HG03103 (cell line): ENCODE measurements around the gene SCEL.
"Not testable (repeated sequence)": the region's sequence is repeated elsewhere in the genome, so short reads cannot be mapped to it uniquely, and the experiment has no call there.

Experiments
- ATAC-seq: cut with Tn5 transposase; IDR thresholded peaks from one replicate; pipeline ENCODE4 v1.9.1; 2021; ENCODE audit warnings: low read depth; ENCODE audit not compliant: unreplicated experiment

SCEL gene

GRCh38 chr13:77650409-77650808 lies 114.9 kb downstream of the SCEL start:
- ATAC-seq, result no peak

GRCh38 chr13:77653301-77653700 lies 117.8 kb downstream of the SCEL start:
- ATAC-seq, result no peak

GRCh38 chr13:77660016-77660415 lies 124.5 kb downstream of the SCEL start:
- not testable (repeated sequence) for ATAC-seq

DNA sequence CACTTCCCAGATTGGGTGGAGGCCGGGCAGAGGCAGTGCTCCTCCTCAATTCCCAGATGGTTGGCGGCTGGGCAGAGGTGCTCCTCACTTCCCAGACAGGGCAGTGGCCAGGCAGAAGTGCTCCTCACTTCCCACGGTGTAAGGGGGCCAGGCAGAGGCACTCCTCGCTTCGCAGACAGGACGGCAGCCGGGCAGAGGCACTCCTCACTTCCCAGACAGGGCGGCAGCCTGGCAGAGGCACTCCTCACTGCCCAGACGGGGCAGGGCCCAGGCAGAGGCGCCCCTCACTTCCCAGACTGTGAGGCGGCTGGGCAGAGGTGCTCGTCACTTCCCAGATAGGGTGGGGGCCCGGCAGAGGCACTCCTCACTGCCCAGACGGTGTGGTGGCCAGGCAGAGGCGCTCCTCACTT lies 125.3 kb downstream of the SCEL start:
- ATAC-seq, result no peak

DNA sequence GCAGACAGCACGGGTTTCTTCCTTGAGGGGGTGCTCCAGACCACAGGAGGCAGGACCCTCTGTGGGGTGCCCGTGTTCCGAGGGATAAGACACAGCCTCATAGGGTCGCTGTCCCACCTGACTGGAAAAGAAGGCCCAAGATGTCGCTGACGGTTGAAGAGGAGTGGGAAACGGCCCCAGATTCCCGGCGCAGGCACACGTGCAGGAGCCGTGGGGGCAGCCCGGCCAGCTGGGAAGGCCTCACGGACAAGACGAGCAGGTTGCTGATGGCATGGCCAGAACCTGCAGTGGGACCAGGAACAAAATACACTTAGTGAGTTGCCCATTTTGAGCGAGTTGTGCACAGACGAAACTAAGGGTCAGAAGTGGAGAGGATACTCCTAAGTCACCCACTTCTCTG lies 126.8 kb downstream of the SCEL start:
- not testable (repeated sequence) for ATAC-seq

DNA sequence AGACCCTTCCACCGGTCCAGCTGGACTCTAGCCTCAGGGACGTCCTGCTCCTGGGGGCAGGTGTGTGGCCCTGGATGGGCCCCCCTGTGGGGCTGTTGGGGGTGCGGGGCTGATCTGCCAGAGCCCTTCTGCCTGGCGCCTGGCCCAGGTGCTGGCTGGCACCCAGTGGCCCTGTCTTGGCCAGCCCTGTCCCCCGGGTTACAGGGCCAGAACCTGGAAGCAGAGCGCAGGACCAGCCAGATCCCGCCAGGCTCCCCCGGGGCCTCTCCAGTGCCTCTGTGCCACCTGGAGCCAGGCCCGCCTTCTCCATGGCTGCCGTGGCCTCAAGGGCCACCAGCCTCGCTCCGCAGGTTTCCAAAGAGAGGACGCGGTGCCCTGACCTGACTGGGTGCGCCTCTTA lies 127.3 kb downstream of the SCEL start:
- ATAC-seq, result not testable (repeated sequence)

GRCh38 chr13:77674852-77675251 lies 139.3 kb downstream of the SCEL start:
- no peak for ATAC-seq

DNA sequence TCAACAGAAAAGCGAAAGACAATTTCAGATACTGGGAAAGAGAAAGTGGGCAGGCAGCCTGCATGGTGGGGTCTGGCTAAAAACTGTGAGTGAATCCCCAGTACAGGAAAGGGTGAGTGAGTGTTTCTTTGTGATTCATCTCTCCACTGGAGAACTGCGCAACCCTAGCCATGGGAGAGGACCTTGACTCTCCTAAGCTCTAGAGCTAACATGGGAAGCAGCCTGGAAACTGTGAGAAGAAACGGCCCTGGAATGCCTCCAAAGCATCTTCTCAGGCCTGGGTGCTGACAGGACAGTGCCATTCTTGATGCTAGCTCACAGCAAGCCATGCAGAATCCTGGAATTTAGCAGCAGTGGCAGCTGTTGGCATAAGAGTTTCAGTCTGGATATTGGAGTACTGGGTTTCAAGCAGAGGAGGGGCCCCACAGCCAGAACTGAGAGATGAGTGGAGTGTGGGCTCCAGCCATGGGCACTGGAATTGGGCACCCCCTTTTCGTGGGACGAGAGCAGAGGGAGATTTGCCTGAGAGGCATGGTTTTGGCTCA lies 143.3 kb downstream of the SCEL start:
- ATAC-seq, result no peak

DNA sequence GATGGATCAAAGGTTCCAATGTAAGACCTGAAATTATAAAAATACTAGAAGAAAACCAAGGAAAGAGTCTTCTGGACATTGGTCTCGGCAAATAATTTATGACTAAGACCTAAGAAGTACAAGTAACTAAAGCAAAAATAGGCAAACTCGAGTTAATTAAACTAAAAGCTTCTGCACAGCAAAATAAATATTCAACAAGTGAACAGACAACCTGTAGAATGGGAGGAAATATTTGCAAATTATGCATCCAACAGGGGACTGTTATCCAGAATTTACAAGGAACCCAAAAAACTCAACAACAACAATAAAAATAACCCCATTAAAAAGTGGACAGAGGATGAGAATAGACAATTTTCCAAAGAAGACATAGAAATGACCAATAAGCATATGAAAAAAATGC lies 152.3 kb downstream of the SCEL start:
- ATAC-seq, result no peak

GRCh38 chr13:77691871-77692270 lies 156.4 kb downstream of the SCEL start:
- no peak for ATAC-seq

GRCh38 chr13:77692746-77693448 lies 157.4 kb downstream of the SCEL start:
- ATAC-seq, result no peak

GRCh38 chr13:77693449-77693940 lies 158.0 kb downstream of the SCEL start:
- ATAC-seq, result no peak
